Measurements from ENCODE around the gene SART1. TPM values are rescaled to one million over a fixed set of nuclear protein-coding genes. Genes with fewer than 3 reads are reported as not detected.

The SART1 gene
- total RNA-seq, 1 donor from 2014 or later, result 37.3 TPM

- Mint-ChIP-seq H3K36me3 (ENCODE audit: low read depth) (no peaks in the 10 kb centered on the region), H3K4me3 (ENCODE audit: unreplicated experiment) (no peak overlapping the region), H3K9me3 (ENCODE audit: low read depth) (no peaks in the 10 kb centered on the region), H3K27me3 (ENCODE audit: low read depth) (no peaks in the 10 kb centered on the region), H3K27ac (ENCODE audit: unreplicated experiment) (no peak overlapping the region), H3K4me1 (ENCODE audit: low read depth) (peaks cover 3% of the 10 kb centered on the region)
- peak; percentile 9 for TF ChIP-seq CTCF (IDR thresholded peaks at IDR 0.05)
- DNase-seq (ENCODE audit: low spot score), result no peak
Observed at GRCh38 chr11:65934014-65934413, 27.5 kb upstream of the SART1 start.

- no peak for TF ChIP-seq CTCF (IDR thresholded peaks at IDR 0.05)
- no peaks in the 10 kb centered on the region for H3K9me3 Mint-ChIP-seq (ENCODE audit: low read depth)
- H3K27me3 Mint-ChIP-seq (ENCODE audit: low read depth), result no peaks in the 10 kb centered on the region
- no peaks in the 10 kb centered on the region for H3K36me3 Mint-ChIP-seq (ENCODE audit: low read depth)
- no peak overlapping the region for H3K4me3 Mint-ChIP-seq (ENCODE audit: unreplicated experiment)
- H3K4me1 Mint-ChIP-seq (ENCODE audit: low read depth), result peaks cover 9% of the 10 kb centered on the region
- no peak for DNase-seq (ENCODE audit: low spot score)
- H3K27ac Mint-ChIP-seq (ENCODE audit: unreplicated experiment), result no peak overlapping the region
Observed at GRCh38 chr11:65937766-65938165, 23.8 kb upstream of the SART1 start.

GRCh38 chr11:65941720-65942310 lies 19.7 kb upstream of the SART1 start:
- no peak overlapping the region for H3K27ac Mint-ChIP-seq (ENCODE audit: unreplicated experiment)
- TF ChIP-seq CTCF (IDR thresholded peaks at IDR 0.05), result no peak
- peaks cover 6% of the 10 kb centered on the region for H3K4me1 Mint-ChIP-seq (ENCODE audit: low read depth)
- H3K36me3 Mint-ChIP-seq (ENCODE audit: low read depth), result no peaks in the 10 kb centered on the region
- DNase-seq (ENCODE audit: low spot score), result no peak
- no peaks in the 10 kb centered on the region for H3K27me3 Mint-ChIP-seq (ENCODE audit: low read depth)
- no peaks in the 10 kb centered on the region for H3K9me3 Mint-ChIP-seq (ENCODE audit: low read depth)
- no peak overlapping the region for H3K4me3 Mint-ChIP-seq (ENCODE audit: unreplicated experiment)

- Mint-ChIP-seq H3K4me1 (ENCODE audit: low read depth) (peaks cover 6% of the 10 kb centered on the region), H3K4me3 (ENCODE audit: unreplicated experiment) (no peak overlapping the region), H3K9me3 (ENCODE audit: low read depth) (no peaks in the 10 kb centered on the region), H3K36me3 (ENCODE audit: low read depth) (no peaks in the 10 kb centered on the region), H3K27me3 (ENCODE audit: low read depth) (no peaks in the 10 kb centered on the region), H3K27ac (ENCODE audit: unreplicated experiment) (no peak overlapping the region)
- no peak for TF ChIP-seq CTCF (IDR thresholded peaks at IDR 0.05)
- DNase-seq (ENCODE audit: low spot score), result no peak
Observed at GRCh38 chr11:65942531-65942930, 19.0 kb upstream of the SART1 start.

- no peak for TF ChIP-seq CTCF (IDR thresholded peaks at IDR 0.05)
- H3K4me1 Mint-ChIP-seq (ENCODE audit: low read depth), result peaks cover 6% of the 10 kb centered on the region
- DNase-seq (ENCODE audit: low spot score), result no peak
Observed at GRCh38 chr11:65944191-65944590, 17.3 kb upstream of the SART1 start.

More at GRCh38 chr11:65944191-65944590, 17.3 kb upstream of the SART1 start:
- Mint-ChIP-seq H3K36me3 (ENCODE audit: low read depth) (no peaks in the 10 kb centered on the region), H3K4me3 (ENCODE audit: unreplicated experiment) (no peak overlapping the region), H3K9me3 (ENCODE audit: low read depth) (no peaks in the 10 kb centered on the region), H3K27me3 (ENCODE audit: low read depth) (peaks cover 3% of the 10 kb centered on the region), H3K27ac (ENCODE audit: unreplicated experiment) (no peak overlapping the region)

All from chondrocyte (in vitro differentiated cells).